Medulla oblongata (tissue), 1 donor: ENCODE results near the gene FBXW2.

Experiments used
- DNase-seq: peaks from one replicate; pipeline ENCODE4 v3.0.0-alpha.2; 2015; ENCODE audit errors: extremely low spot score

FBXW2 gene

DNA sequence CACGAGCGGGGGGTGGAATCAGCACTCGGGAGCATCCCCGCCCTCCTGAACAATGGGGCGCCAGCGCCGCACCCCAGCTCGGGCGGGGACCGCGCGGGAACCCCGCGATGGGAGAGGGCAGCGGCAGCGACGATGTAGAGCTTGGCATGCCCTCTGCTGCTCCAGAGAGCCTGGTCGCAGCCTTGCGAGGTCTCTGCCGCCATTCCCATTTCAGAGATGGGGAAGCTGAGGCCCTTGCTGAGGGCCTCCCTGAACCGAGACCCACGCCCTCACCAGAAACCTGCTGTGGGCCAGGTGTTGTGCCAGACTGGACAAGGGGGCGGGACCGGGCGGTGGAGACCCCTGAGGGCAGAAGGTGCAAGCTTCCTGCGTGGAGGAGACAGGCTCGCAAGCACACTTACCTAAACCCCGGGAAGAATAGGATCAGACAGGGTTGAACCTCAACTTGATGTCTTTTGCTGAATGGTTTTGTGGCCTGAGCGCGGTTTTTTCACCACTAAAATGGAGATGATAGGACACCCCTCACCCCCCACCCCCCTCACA, 78.3 kb downstream of the FBXW2 start:
- DNase-seq, result no peak

DNA sequence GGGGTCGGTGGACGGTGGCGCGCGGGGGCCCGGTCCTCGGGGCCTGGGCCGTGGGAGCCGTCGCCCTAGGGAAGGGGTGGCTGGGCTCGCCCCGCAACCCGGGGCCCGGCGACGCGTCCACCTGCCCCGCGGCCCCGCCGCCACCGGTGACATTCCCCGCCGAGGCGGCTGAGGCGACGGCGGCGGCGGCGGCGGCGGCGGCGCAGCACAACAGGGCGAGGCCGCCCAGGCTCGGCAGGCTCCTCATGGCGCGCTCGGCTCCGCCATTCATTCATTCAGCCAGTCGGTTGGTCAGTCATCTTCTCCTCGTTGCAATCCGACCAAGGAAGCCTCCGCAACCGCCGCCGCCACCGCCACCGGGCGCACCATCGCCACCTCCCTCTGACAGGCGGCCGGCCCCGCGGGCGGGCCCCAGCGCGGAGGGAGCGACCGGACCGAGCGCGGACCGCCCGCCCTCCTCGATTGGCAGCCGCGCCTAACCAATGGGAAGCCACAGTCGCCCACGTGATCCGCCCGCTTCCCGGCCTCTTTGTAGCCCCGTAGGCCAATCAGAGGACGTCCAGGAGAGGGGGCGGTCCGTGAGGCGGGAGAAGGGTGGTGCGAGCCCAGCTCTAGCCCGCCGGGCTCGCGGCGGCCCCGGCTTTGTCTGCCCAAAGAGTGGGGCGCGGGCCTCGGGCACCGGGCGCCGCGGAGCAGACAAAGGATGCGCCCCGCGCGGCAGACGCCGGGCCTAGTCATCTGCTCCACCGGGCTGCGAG, 78.9 kb downstream of the FBXW2 start, which contains the start of gene MEGF9:
Gene MEGF9 (minus strand): TSS at position 383 of the 758 bp plus-strand sequence. CDS start 112 bp downstream, at position 271.
- peak; percentile 99 for DNase-seq

DNA sequence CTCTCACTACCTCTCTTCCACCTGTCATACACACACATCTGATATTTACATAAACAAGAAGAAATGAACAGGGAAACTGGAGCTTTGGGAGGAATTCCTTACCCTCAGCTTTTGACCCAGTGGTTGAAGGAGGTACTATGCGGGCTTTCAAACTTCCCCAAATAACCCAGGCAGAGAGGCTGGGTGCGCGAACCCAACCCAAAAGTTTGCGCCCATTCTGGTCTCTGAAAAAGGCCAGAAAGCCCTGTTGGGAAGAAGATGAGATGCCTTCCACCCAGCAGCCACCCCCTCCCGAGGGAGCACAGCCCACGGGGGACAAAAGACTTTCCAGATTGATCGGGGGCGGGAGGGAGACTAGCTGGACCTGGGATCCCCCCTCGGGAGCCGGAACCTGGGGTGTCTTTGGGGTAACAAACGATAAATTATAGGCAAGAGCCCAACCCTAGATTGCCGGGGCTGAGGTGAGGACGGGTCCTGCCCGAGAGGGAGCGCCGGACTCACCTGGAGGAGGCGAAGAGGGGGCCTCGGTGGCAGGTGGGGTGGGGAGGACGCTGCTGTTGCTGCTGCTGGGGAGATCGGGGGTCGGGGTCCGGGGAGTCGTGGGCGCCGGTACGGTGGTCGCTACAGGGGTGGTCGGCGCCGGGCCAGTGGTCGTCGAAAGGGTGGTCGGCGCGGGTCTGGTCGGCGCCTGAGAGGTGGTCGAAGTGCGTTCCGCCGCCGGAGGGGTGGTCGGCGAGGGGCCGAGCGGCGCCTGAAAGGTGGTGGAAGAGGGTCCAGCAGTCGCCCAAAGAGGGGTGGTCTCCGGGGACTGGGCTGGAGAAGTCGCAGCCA, 79.7 kb downstream of the FBXW2 start:
- DNase-seq, result peak; percentile 63

DNA sequence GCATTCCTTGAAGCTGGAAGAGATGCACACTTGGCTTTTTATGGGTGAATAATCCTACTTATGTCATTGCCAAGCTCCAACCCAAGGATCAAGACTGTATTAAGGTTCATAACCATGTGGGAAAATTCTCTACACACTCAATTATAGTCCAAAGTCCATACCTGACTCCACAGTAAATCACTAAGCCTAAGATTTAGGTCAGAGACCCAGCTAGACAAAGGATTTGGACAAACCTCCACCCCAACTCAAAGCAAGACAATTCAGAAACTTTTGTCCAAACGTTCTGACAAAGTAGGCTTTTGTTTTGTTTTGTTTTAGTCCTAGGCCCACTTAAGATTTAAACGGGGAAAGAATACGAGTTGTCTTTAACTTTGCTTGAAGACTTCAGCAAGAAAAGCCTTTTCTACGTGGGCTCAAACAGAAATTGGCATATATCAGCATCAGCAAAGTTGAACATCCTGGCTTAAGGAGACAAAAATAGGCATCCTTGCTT, 80.6 kb downstream of the FBXW2 start:
- peak; percentile 67 for DNase-seq

DNA sequence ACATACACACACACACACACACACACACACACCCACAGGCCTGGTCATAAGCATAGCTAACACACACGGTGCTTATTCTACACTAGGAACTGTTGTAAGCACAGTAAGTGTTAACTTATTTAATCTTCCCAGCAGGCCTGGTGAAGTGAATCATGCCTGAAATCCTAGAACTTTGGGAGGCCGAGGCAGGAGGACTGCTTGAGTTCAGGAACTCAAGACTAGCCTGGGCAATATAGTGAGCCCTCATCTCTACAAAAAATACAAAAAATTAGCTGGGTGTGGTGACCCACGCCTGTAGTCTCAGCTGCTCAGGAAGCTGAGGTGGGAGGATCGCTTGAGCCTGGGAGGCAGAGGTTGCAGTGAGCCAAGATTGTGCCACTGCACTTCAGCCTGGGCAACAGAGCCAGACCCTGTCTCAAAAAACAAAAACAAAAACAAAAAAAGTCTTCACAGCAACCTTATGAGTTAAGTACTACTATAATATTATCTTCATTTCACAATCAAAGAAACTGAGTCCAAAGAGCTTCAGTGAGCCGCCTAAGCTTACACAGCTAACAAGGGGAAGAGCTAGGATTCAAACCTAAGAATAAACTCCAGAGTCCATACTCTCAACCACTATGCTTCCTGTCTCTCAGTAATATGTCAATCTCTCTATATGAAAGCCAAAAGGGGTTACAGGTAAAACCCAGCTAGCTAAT, 81.2 kb downstream of the FBXW2 start:
- DNase-seq, result no peak

DNA sequence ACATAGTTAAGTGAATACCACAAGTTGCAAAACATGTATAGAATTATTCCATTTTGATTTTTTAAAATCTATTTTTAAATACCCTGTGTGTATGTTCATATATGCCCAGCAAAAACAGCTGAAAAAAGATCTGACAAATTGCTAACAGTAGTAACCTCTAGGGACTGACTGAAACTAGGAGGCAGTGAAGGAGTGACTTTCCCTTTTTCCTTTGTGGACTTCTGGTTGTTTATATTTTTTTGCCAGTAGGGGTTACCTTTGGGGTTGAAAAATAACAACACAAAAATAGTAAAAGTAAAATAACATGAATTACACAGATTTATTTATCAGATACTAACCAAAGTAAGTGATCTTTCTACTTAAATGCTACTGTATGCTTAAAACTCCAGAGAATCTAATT, 81.9 kb downstream of the FBXW2 start:
- DNase-seq, result peak; percentile 63

DNA sequence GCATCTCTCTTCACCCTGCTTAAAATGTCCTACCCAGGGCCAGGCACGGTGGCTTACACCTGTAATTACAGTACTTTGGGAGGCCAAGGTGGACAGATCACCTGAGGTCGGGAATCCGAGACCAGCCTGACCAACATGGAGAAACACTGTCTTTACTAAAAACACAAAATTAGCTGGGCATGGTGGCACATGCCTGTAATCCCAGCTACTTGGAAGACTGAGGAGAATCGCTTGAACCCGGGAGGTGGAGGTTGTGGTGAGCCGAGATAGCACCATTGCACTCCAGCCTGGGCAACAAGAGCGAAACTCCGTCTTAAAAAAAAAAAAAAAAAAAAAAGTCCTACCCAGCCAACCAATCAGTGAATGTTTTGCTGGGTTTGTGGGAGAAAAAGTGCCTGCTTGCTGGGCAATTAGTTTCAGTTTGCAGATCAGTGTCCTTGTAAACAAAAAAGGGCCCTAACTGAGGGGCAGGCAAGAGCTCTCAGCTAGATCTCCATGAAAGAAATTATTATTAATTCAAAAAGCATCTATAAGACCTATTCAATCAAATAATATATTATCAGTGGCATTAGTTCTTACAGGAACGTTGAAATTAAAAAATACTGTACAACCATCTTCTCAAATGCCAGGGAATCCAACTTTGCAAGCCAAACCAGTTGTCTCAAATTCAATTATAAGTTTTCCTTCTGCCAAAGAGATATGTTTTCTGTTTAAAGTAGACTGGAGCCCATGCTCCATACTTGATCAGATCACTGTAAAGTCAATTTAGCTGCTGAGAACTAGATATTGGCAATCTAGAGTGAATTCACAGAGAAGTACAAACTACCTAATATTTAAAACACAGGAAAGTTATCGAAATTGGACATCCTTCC, 82.9 kb downstream of the FBXW2 start:
- peak; percentile 87 for DNase-seq

DNA sequence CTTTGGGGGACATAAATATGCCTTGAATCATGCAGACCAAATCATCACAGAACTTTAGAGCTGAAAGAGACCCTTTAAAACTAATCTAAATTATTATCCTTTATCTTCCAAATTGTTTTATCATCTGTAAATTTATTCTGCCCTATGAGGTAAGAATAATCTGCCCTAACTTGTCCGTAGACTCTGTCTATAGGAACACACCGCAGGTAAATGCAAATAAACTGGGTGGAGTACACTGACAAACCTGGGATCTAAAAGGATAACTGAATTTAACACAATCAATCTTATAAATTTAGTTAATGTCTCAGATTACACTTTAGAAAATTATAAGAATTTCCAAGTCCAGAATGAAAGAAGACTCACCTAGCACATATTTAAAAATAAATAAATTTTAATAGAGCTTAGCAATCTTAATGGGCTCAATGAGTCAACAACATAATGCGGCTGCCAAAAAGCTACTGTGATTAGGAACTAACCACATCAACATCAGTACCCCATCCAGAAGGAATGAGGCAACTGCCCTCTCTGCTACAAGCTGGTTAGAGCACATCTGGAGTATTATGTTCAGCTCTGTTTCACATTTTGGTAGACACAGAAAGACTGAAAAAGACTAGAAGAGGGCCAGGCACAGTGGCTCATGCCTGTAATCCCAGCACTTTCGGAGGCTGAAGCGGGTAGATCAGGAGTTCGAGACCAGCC, 84.5 kb downstream of the FBXW2 start:
- DNase-seq, result no peak

DNA sequence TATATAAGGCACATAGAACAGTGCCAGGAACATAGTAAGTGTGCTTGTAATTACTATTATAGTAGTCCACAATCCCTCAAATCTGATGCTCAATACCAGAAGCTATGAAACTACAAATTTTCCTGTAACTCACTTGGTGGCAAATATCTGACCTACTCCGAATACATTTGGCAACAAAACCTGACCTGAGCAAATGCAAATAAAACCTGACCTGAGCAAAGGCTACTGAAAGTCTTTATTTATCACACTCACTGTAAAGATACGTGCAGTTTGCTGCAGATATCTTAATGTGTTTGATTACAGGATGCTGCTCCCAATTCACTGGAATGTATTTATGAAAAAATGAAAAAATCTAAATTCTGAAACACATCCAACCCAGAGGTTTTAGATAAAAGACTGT, 86.0 kb downstream of the FBXW2 start:
- no peak for DNase-seq
